H1 (cell line): Measurements from ENCODE around the gene RNF13. TPM values are rescaled to one million over a fixed set of nuclear protein-coding genes. Genes with fewer than 3 reads are reported as not detected.

Source experiments
- EZH2 ChIP-seq: fragments of 200-600 bp; sonication (generic); IDR thresholded peaks from 2 replicates; pipeline ENCODE4 v1.7.1; 2012; ENCODE audit warnings: low read depth, mild to moderate bottlenecking, moderate library complexity, low read length, inconsistent platforms; ENCODE audit not compliant: severe bottlenecking
- SAP30 ChIP-seq: fragments of 300-600 bp; sonication (generic); IDR thresholded peaks from 2 replicates; pipeline ENCODE4 v1.7.1; 2012; ENCODE audit warnings: low read length, moderate library complexity, mild to moderate bottlenecking, inconsistent platforms; ENCODE audit not compliant: insufficient read depth, insufficient replicate concordance
- SIRT6 ChIP-seq: IDR thresholded peaks from one replicate; pipeline ENCODE4 v1.7.1; 2012; ENCODE audit warnings: low read length, inconsistent platforms
- SIX5 ChIP-seq: IDR thresholded peaks from 2 replicates; pipeline ENCODE4 v1.6.1; 2011; ENCODE audit warnings: mild to moderate bottlenecking, low read depth, low read length
- SP2 ChIP-seq: IDR thresholded peaks from 2 replicates; pipeline ENCODE4 v1.6.1; 2012; ENCODE audit warnings: mild to moderate bottlenecking, low read length, inconsistent platforms
- SP4 ChIP-seq: IDR thresholded peaks from 2 replicates; pipeline ENCODE4 v1.6.1; 2012; ENCODE audit warnings: low read length, inconsistent platforms
- TBP ChIP-seq: IDR thresholded peaks from 2 replicates; pipeline ENCODE4 v1.6.1; 2011; ENCODE audit warnings: low read depth, low read length, improper control_type of control experiment
- polyA plus RNA-seq, 7 experiments: library from polyadenylated mRNA; depleted of rRNA in 3 of 7; stranded (reverse) in 5 of 7; unstranded in 2 of 7; fragments of >200 nt in 5 of 7; fragments of 200-250 nt in 2 of 7; gene quantifications; 1 replicate in 5 of 7; 2 replicates in 1 of 7; 4 replicates in 1 of 7; pipeline versions ENCODE4 v1.2.1 to v1.2.3, GENCODE V29; 2011 to 2013; ENCODE audit warnings: missing spikeins in 2 of 7, mixed read lengths in 2 of 7
- total RNA-seq: library from RNA; stranded (reverse); fragmentation: NEBNext Ultra II Directional; extraction: Animal tissue kit (Norgen Biotek cat#: 25700); gene quantifications from 2 replicates; pipeline ENCODE4 v1.2.1, GENCODE V29; 2021
- TF ChIP-seq, protein P1 (sequence below): fragments of 300-600 bp; sonication (generic); IDR thresholded peaks from 2 replicates; pipeline ENCODE4 v1.7.1; 2012; ENCODE audit warnings: low read length, moderate library complexity, mild to moderate bottlenecking, inconsistent platforms; ENCODE audit not compliant: insufficient replicate concordance
- TF ChIP-seq, protein P2 (sequence below): IDR thresholded peaks from 2 replicates; pipeline ENCODE4 v1.6.1; 2012; ENCODE audit warnings: inconsistent platforms

RNF13 gene
- total and polyA plus RNA-seq, 2 of the 8 experiments (the other 6 are each of a cell fraction or from before 2014, with no cell fraction given), result 19.4 to 35.4 TPM

DNA sequence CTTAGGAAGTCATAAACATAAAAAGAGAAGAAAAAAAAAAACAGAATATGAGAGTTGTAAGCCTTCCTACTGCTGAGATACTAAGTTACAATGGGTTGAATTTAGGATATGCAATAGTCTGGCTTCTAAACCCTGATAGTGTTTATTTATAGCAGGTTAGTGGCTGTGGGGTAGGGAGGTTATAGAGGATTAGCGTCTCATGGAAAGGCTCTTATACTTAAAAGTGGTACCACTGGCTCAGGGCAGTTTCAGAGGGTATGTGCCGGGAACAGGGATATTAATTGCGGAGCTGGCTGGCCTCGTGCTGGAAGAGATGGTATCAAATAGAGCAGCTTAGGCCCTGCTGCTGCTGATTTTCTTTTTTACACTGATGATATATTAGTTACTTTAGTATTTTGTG, 96.9 kb downstream of the RNF13 start (continued):
- TF ChIP-seq, protein P1, sequence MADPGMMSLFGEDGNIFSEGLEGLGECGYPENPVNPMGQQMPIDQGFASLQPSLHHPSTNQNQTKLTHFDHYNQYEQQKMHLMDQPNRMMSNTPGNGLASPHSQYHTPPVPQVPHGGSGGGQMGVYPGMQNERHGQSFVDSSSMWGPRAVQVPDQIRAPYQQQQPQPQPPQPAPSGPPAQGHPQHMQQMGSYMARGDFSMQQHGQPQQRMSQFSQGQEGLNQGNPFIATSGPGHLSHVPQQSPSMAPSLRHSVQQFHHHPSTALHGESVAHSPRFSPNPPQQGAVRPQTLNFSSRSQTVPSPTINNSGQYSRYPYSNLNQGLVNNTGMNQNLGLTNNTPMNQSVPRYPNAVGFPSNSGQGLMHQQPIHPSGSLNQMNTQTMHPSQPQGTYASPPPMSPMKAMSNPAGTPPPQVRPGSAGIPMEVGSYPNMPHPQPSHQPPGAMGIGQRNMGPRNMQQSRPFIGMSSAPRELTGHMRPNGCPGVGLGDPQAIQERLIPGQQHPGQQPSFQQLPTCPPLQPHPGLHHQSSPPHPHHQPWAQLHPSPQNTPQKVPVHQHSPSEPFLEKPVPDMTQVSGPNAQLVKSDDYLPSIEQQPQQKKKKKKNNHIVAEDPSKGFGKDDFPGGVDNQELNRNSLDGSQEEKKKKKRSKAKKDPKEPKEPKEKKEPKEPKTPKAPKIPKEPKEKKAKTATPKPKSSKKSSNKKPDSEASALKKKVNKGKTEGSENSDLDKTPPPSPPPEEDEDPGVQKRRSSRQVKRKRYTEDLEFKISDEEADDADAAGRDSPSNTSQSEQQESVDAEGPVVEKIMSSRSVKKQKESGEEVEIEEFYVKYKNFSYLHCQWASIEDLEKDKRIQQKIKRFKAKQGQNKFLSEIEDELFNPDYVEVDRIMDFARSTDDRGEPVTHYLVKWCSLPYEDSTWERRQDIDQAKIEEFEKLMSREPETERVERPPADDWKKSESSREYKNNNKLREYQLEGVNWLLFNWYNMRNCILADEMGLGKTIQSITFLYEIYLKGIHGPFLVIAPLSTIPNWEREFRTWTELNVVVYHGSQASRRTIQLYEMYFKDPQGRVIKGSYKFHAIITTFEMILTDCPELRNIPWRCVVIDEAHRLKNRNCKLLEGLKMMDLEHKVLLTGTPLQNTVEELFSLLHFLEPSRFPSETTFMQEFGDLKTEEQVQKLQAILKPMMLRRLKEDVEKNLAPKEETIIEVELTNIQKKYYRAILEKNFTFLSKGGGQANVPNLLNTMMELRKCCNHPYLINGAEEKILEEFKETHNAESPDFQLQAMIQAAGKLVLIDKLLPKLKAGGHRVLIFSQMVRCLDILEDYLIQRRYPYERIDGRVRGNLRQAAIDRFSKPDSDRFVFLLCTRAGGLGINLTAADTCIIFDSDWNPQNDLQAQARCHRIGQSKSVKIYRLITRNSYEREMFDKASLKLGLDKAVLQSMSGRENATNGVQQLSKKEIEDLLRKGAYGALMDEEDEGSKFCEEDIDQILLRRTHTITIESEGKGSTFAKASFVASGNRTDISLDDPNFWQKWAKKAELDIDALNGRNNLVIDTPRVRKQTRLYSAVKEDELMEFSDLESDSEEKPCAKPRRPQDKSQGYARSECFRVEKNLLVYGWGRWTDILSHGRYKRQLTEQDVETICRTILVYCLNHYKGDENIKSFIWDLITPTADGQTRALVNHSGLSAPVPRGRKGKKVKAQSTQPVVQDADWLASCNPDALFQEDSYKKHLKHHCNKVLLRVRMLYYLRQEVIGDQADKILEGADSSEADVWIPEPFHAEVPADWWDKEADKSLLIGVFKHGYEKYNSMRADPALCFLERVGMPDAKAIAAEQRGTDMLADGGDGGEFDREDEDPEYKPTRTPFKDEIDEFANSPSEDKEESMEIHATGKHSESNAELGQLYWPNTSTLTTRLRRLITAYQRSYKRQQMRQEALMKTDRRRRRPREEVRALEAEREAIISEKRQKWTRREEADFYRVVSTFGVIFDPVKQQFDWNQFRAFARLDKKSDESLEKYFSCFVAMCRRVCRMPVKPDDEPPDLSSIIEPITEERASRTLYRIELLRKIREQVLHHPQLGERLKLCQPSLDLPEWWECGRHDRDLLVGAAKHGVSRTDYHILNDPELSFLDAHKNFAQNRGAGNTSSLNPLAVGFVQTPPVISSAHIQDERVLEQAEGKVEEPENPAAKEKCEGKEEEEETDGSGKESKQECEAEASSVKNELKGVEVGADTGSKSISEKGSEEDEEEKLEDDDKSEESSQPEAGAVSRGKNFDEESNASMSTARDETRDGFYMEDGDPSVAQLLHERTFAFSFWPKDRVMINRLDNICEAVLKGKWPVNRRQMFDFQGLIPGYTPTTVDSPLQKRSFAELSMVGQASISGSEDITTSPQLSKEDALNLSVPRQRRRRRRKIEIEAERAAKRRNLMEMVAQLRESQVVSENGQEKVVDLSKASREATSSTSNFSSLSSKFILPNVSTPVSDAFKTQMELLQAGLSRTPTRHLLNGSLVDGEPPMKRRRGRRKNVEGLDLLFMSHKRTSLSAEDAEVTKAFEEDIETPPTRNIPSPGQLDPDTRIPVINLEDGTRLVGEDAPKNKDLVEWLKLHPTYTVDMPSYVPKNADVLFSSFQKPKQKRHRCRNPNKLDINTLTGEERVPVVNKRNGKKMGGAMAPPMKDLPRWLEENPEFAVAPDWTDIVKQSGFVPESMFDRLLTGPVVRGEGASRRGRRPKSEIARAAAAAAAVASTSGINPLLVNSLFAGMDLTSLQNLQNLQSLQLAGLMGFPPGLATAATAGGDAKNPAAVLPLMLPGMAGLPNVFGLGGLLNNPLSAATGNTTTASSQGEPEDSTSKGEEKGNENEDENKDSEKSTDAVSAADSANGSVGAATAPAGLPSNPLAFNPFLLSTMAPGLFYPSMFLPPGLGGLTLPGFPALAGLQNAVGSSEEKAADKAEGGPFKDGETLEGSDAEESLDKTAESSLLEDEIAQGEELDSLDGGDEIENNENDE, result no peak
- TF ChIP-seq SAP30 (no peak), SIRT6 (no peak), SP4 (no peak), TBP (no peak), SP2 (no peak), EZH2 (no peak), SIX5 (no peak)
- TF ChIP-seq, protein P2, sequence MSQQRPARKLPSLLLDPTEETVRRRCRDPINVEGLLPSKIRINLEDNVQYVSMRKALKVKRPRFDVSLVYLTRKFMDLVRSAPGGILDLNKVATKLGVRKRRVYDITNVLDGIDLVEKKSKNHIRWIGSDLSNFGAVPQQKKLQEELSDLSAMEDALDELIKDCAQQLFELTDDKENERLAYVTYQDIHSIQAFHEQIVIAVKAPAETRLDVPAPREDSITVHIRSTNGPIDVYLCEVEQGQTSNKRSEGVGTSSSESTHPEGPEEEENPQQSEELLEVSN, result no peak
